Measurements from ENCODE around the gene SRSF10.

DNA sequence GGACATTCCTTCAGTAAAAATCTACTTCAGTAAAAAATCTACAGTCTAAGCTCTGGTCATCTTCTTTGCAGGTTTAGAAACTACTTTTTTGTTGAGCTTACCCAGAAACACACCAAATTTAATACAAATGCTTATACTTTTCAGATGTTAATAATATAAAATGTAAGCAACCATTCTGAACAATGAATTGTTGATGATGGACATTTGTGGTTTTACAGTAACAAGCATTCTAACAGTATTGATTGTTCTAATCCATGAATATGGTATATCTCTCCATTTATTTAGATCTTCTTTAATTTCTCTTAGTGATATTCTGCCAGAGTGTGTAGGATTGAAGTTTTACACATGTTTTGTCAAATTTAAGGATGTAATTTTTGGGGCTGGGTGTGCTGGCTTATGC, 27.0 kb upstream of the SRSF10 start:
- TF ChIP-seq, protein P1, sequence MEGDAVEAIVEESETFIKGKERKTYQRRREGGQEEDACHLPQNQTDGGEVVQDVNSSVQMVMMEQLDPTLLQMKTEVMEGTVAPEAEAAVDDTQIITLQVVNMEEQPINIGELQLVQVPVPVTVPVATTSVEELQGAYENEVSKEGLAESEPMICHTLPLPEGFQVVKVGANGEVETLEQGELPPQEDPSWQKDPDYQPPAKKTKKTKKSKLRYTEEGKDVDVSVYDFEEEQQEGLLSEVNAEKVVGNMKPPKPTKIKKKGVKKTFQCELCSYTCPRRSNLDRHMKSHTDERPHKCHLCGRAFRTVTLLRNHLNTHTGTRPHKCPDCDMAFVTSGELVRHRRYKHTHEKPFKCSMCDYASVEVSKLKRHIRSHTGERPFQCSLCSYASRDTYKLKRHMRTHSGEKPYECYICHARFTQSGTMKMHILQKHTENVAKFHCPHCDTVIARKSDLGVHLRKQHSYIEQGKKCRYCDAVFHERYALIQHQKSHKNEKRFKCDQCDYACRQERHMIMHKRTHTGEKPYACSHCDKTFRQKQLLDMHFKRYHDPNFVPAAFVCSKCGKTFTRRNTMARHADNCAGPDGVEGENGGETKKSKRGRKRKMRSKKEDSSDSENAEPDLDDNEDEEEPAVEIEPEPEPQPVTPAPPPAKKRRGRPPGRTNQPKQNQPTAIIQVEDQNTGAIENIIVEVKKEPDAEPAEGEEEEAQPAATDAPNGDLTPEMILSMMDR (IDR thresholded peaks at IDR 0.05; ENCODE audit: low read depth, low read length) = no peak
- no peak for TF ChIP-seq POLR2A (IDR thresholded peaks at IDR 0.05; ENCODE audit: extremely low read depth, insufficient read length)

Data from NB4 (cell line).